Ishikawa (cell line): Measurements from ENCODE around the gene SLC13A1.

Source experiments
- CEBPB ChIP-seq: IDR thresholded peaks from 2 replicates; pipeline ENCODE4 v1.6.1; 2012
- CREB1 ChIP-seq: IDR thresholded peaks from 2 replicates; pipeline ENCODE4 v1.6.1; 2012; ENCODE audit warnings: low read depth
- EGR1 ChIP-seq: IDR thresholded peaks from 2 replicates; pipeline ENCODE4 v1.6.1; 2012
- EP300 ChIP-seq: IDR thresholded peaks from 2 replicates; pipeline ENCODE4 v1.6.1; 2012; ENCODE audit warnings: borderline replicate concordance
- FOXM1 ChIP-seq: IDR thresholded peaks from 2 replicates; pipeline ENCODE4 v1.6.1; 2012; ENCODE audit warnings: low read depth, borderline replicate concordance
- MAX ChIP-seq: IDR thresholded peaks from 2 replicates; pipeline ENCODE4 v1.6.1; 2012
- NFIC ChIP-seq: IDR thresholded peaks from 2 replicates; pipeline ENCODE4 v1.6.1; 2012
- RAD21 ChIP-seq: IDR thresholded peaks from 2 replicates; pipeline ENCODE4 v1.6.1; 2012; ENCODE audit warnings: low read depth
- REST ChIP-seq: IDR thresholded peaks from 2 replicates; pipeline ENCODE4 v1.6.1; 2012; ENCODE audit warnings: low read depth, mild to moderate bottlenecking
- TAF1 ChIP-seq: IDR thresholded peaks from 2 replicates; pipeline ENCODE4 v1.6.1; 2012; ENCODE audit warnings: low read depth, mild to moderate bottlenecking
- TCF12 ChIP-seq: IDR thresholded peaks from 2 replicates; pipeline ENCODE4 v1.6.1; 2012; ENCODE audit warnings: low read depth
- TEAD4 ChIP-seq: IDR thresholded peaks from 2 replicates; pipeline ENCODE4 v1.6.1; 2012
- USF1 ChIP-seq: IDR thresholded peaks from 2 replicates; pipeline ENCODE4 v1.6.1; 2012
- YY1 ChIP-seq: IDR thresholded peaks from 2 replicates; pipeline ENCODE4 v1.6.1; 2012; ENCODE audit warnings: low read depth
- ZBTB7A ChIP-seq: IDR thresholded peaks from 2 replicates; pipeline ENCODE4 v1.6.1; 2012; ENCODE audit warnings: low read depth

Gene SLC13A1

GRCh38 chr7:123199883-123200282, at the start of gene SLC13A1:
SLC13A1 (minus strand) TSS chr7:123199969; CDS start chr7:123199946, 23 bp downstream.
- no peak for TF ChIP-seq NFIC
- TF ChIP-seq RAD21, result no peak
- TF ChIP-seq EGR1, result no peak
- no peak for TF ChIP-seq REST
- no peak for TF ChIP-seq USF1
- TF ChIP-seq TEAD4, result no peak
- TF ChIP-seq MAX, result no peak

- TF ChIP-seq REST, result no peak
- TF ChIP-seq RAD21, result no peak
- TF ChIP-seq NFIC, result no peak
- TF ChIP-seq MAX, result no peak
- no peak for TF ChIP-seq YY1
- TF ChIP-seq TCF12, result no peak
- no peak for TF ChIP-seq EP300
- TF ChIP-seq EGR1, result no peak
- TF ChIP-seq TEAD4, result no peak
- TF ChIP-seq USF1, result no peak
- no peak for TF ChIP-seq TAF1
- TF ChIP-seq FOXM1, result no peak
- TF ChIP-seq CEBPB, result no peak
- no peak for TF ChIP-seq ZBTB7A
- no peak for TF ChIP-seq CREB1
These were observed 45.0 kb upstream of the SLC13A1 start for GRCh38 chr7:123244768-123245167.

GRCh38 chr7:123242467-123243092, 42.8 kb upstream of the SLC13A1 start:
- TF ChIP-seq CREB1 (no peak), RAD21 (no peak), CEBPB (no peak), TCF12 (no peak), ZBTB7A (no peak), YY1 (no peak), FOXM1 (no peak), TEAD4 (no peak), USF1 (no peak), NFIC (no peak), TAF1 (no peak), MAX (no peak), EP300 (no peak), REST (no peak), EGR1 (no peak)

- no peak for TF ChIP-seq TCF12
- no peak for TF ChIP-seq TAF1
- TF ChIP-seq FOXM1, result no peak
- no peak for TF ChIP-seq EP300
- no peak for TF ChIP-seq ZBTB7A
- no peak for TF ChIP-seq NFIC
- no peak for TF ChIP-seq REST
- no peak for TF ChIP-seq CREB1
- TF ChIP-seq CEBPB, result no peak
- TF ChIP-seq YY1, result no peak
- no peak for TF ChIP-seq TEAD4
- TF ChIP-seq EGR1, result no peak
- no peak for TF ChIP-seq RAD21
- TF ChIP-seq USF1, result no peak
- TF ChIP-seq MAX, result no peak
These were observed 42.0 kb upstream of the SLC13A1 start for GRCh38 chr7:123241809-123242208.
